NCI-H345 treated with DMSO at 0.1 percent for 48 hours (cell line): ENCODE data around the gene TRIM67.
"Not testable (repeated sequence)": the region's sequence is repeated elsewhere in the genome, so short reads cannot be mapped to it uniquely, and the experiment has no call there.

Source experiments
- DNase-seq: peaks from one replicate; lab custom pipeline; 2025; ENCODE audit not compliant: unreplicated experiment; lab: John Stamatoyannopoulos, UW

TRIM67 gene

DNA sequence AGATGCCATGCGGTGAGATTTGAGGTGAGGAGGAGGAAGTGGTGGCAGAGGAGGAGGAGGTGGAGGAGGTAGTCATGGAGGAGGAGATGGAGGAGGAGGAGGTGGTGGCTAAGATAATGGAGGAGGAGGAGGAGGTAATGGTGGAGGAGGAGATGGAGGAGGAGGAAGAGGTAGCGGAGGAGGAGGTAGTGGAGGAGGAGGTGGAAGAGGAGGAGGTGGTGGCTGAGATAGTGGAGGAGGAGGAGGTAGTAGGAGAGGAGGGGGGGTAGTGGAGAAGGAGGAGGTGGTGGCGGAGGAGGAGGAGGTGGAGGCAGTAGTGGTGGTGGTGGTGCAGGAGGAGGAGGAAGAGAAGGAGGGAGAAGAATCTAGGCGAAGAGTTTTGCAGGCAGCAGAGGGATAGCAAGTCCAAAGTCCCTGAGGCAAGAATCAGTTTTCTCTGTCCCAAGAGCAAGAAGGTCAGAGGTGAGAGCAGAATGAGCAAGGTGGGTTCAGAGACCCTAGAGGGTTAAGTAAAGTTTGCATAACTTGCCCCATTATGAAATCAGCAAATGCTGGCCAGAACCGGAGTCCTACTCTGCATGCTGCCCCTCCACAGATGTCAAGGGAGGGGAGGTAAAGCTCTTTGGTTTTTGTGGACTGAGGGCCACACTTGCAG, 40.2 kb downstream of the TRIM67 start:
- no peak for DNase-seq

DNA sequence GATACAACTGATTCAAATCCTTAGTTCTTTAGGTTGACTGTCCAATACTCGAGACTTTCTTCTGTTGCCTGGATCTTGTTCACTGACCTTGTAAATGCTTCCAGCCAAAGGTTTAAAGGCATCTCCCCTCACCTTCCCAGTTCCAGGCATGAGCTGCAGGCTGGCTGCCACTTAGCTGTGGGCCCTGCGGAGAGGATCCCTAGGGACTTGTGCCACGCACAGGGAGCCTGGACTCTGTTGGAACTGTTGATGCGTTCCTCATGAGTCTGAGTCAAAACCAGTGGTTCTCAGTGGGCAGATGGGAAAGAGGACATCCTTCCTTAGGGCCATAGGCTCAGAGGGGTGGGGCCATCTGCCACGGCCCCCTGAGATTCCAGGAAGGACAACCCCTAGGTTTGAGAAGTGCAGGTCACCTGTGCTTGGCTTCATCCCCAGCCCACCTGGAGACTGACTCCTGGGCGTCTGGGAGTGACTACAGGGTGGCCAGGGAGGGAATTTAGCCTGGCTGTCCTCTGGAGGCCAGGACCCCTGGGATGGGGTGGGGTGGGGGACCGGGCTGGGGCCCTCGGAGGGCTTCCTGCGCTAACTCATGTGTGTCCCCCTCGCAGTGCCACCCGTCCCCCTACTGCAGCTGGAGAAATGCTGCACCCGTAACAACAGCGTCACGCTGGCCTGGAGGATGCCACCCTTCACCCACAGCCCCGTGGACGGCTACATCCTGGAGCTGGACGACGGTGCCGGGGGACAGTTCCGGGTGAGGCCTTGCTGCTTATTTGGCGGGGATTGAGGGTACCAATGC, 41.6 kb downstream of the TRIM67 start:
- DNase-seq = no peak

DNA sequence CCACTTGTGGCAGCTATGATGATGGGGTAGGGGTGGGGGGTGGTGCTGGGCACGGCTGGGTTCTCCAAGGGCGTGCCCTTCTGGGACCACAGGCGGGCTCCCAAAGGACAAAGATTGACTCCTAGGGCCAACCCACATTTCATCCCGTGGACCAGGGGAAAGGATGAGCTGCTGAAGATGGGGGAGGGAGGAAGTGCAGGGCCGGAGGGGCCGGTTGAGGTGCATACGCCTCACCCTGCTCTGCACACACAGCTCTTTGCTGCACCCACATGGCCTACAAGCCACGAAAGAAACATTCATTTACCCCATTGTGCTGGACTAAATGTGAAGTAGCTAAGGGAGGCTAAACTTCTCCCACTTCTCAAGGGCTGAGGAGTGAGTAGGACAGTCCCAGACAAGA, 45.0 kb downstream of the TRIM67 start:
- no peak for DNase-seq

DNA sequence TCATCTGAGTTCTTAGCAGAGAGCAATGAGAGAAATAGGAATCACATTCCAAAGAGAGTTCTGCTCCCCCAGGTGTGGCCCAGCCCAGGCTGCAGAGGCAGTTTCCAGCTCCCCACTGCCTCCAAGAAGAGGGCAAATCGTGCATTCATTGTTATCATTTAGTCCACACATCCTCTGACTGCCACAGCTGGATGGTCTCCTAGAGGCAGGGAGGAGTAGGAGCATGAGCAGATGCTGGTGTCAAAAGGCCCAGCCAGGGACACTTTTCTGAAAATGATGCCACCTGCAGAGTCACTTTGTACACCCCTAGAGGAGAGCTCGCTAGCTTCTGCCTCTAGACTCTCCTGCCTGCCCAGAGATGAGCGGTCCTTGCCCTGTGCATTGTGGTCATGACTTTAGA, 45.6 kb downstream of the TRIM67 start:
- no peak for DNase-seq

DNA sequence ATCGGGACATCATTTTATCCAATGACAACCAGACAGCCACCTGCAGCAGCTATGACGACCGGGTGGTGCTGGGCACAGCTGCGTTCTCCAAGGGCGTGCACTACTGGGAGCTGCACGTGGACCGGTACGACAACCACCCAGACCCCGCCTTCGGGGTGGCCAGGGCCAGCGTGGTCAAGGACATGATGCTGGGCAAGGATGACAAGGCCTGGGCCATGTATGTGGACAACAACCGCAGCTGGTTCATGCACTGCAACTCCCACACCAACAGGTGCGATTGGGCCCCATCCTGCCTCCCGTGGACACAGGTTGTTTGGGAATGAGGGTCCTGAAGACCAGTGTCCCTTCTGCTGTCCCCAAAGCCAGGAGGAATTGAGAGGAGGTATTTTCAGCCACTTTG, 47.1 kb downstream of the TRIM67 start:
- DNase-seq = no peak

DNA sequence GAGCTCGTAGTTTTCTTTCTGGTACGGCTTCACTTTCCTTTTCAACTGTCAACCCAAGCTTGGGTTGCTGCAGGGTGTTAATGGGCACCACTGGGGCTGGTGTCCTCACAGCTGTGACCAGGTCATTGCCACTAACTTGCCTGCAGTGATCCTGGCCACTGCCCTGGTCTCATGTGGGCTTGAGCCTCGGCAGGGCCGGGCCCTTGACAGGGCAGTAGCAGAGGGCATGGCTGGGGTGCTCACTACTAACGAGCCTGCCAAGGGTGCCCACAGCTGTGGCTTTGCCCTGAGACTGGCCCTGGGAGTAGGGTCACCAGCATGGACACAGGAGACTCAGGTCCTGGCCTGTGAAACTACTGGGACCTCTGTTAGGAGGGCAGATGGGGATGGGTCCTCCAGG, 47.7 kb downstream of the TRIM67 start:
- no peak for DNase-seq

DNA sequence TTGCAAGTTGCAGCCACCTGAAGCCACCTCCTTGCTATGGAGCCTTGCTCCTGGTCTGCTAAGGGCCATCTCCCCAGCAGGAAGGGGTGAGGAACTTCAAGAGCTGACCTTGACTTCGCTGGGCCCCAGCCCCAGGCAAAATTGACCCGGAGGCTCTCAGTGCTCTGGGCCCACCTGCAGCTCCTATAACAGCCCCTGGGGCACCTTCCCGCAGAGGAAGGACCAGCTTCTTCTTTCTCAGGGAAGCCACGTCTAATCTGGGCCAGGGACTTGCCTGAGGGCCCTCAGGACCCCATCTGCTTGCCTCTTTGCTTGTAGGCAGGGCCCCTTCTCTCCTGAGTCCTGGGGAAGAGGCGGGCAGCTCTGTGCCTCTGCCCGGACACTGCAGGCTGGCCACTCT, 48.3 kb downstream of the TRIM67 start:
- DNase-seq = no peak

DNA sequence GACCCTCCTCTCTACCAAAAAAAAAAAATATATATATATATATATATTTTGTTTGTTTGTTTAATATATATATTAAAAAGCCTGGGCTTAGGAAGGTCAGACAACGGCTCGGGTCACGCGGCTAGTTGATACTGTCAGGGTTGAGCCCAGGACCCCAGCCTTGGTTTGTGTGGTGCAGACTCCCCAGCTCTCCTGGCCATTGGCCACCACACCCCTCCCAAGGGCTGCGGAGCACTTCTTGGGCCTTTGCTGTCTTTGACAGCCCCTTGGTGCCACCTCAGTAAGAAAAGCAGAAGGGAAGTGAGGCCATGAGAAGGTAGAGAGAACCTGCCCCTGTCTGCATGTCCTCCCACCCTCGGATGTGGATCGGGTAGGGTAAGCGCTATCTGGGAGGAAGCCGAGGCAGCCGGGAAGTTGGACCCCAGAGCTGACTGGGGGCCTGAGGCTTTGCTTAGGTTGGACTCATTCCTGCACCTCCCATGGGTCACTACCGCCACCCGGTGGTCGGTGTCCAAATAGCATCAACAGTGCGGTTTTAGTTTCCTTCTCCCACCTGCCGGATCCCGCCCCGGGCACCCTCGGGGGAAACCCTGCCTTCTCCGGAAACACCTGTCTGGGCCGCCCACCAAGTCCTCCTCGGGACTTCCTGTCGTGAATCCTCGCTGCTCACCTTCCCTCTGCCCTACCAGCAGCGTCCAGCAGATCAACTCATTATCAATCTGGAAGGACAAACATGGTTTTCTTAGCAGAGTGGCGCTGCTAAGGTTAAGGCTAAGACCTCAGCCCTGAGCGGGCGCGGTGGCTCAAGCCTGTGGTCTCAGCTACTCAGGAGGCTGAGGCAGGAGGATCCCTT, 49.4 kb downstream of the TRIM67 start:
- DNase-seq = peak; percentile 83

DNA sequence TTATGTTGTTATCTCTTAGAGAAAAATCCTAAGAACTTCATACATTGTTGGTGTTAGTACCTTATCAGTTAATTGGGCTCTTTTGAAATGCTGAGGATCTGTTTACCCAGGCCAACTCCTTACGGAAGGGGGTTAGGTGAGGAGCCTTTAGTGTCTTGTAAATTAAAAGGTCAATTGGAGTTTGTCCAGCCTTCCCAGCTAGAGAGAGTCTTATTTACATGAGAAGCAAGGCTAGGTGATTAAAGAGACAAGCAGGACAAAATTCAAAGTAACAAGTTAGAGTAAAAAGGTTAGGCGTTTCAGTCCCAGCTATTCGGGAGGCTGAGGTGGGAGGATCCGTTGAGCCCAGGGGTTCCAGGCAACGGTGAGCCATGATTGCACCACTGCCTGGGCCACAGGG, 50.4 kb downstream of the TRIM67 start:
- not testable (repeated sequence) for DNase-seq

DNA sequence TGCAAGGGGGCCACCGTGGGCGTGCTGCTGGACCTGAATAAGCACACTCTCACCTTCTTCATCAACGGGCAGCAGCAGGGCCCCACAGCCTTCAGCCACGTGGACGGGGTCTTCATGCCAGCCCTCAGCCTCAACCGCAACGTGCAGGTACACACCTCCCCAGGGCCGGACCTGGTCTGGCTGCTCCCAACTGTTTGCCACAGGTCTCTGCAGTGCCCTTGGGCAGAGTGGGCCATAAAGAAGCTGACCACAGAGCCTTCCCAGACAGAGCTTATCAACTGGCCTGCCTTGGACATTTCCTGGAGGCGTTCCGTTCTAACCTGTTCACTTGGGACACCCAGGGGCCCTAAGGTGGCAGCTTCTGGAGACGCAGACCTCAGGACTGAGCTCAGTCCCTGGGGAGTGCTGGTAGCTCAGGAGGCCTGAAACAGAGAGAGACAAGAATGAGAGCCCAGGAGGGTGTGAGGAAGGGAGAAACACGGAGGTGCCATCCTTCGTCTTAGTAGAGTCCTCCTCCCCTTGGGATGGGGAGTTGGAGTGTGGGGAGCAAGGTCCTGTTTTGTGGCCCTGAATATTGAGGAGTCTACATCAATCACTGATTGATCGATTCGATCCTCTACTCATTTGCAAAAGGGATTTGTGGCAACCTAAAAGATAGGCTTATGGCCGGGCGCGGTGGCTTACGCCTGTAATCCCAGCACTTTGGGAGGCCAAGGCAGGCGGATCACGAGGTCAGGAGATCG, 52.1 kb downstream of the TRIM67 start:
- DNase-seq = no peak

DNA sequence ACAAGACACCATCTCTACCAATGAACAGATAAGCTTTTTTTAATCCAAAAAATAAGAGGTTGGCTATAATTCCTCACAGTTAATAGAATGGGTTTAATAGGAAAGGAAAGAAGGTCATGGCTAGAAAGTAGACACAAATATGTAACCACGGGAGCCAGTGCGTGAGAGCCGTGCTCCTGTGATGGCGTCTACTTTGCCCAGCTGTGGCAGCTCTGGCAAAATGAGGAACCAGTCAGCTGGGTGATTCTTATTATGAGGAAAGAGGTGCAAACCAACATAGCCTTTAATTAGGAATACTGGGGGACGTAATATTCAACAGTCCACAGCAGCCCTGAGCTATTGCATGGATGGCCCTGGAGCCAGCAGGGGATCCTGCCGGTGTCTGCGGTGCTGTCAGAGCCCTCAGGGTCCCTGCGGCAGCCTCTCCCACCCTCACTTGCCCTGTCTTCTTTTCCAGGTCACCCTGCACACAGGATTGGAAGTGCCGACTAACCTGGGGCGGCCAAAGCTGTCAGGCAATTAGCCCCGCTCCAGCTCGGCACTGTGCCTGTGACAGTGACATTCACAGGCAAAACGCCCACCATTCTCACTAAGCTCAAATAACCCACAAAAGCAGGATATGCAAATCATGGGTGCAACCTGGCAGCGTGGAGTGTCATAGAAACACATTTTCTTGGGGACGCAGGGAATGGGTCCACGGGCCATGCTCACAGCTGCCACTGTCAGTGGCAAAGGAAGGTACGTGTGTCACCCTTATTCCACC, 53.2 kb downstream of the TRIM67 start:
- no peak for DNase-seq

DNA sequence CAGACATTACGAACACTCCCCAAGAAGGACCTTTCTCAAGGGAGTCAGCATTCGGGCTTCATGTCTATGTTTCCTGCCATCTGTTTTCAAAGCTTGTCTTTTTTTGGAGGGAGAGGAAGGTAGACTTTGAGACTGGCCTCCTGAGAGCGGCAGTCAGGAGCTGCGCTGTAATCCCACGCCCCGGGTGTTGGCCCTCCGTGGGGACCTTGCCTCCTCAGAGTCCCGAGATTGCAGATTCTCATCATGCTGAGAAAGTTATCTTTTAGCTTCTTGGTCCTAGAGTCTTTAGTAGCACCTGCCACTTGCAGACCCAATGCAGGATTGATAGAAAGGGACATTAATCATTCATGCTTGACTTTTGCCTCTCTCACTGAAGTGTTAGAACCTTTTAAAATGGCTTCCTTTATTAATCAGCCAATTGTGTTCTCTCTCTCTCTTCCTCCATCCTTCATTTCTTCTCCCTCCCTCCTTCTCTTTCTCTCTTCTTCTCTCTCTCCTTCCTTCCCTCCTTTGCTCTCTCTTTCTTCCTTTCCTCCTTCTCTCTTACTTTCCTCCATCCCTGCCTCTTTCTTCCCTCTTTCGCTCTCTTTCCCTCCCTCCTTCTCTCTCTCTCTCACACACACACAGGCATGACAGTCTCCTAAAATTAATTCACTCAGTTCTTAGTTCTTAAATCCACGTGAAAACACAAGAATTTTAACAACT, 54.0 kb downstream of the TRIM67 start:
- no peak for DNase-seq

DNA sequence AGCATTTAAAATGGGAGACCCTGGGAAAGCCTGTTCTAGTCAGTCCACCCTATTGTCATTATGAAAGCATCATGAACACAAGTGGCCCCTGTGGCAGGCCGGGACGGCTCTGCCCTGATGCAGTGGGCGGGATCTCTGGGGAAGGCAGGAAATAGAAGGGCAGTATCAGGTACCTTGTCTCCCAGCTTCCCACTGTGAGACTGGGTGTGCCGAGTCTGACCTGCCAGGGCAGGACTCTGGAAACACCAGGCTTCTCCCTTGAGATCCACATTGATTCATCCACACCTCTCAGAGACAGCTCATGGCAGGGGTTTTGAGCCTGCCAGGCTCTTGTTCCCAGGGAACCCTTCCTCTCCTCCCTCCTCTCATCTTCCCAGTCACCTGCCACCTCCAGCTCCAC, 54.6 kb downstream of the TRIM67 start:
- DNase-seq = peak; percentile 28

DNA sequence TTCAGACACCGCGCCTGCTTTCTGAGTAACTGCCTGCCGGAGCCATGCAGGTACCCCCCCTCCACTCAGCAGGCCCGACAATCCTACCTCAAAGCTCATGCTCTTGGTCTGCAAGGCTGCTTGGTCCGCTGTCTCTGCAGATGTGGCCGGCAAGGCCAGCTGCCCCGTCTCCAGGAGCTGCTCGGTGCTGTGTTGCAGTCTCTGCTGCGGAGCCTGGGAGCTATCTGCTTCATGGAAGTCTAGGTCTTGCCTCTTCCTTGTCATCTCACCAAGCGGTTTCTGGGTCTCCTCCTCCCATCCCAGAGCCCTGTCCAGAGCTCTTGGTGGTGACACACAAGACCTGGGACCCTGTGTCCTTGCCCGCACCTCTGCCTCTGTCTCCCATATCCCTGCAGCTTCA, 55.2 kb downstream of the TRIM67 start:
- no peak for DNase-seq

DNA sequence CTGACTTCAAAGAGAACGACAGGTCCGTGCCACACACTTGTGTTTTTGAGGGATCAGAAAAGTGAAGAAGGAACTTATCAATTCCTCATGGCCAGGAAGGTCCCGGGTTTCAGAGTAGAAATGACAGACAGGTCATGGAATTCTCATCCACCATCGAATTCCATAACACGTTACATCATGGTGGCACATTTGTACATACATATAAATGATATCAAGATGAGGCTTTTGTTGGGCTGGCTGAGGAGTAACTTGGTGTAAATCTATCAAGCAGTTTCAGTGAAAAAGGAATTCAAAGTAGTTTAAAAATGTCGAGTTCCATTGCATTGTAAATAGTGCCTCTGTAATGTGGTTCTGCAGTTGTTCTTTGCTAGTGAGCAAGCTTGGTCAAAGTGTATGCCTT, 56.2 kb downstream of the TRIM67 start:
- DNase-seq = no peak

DNA sequence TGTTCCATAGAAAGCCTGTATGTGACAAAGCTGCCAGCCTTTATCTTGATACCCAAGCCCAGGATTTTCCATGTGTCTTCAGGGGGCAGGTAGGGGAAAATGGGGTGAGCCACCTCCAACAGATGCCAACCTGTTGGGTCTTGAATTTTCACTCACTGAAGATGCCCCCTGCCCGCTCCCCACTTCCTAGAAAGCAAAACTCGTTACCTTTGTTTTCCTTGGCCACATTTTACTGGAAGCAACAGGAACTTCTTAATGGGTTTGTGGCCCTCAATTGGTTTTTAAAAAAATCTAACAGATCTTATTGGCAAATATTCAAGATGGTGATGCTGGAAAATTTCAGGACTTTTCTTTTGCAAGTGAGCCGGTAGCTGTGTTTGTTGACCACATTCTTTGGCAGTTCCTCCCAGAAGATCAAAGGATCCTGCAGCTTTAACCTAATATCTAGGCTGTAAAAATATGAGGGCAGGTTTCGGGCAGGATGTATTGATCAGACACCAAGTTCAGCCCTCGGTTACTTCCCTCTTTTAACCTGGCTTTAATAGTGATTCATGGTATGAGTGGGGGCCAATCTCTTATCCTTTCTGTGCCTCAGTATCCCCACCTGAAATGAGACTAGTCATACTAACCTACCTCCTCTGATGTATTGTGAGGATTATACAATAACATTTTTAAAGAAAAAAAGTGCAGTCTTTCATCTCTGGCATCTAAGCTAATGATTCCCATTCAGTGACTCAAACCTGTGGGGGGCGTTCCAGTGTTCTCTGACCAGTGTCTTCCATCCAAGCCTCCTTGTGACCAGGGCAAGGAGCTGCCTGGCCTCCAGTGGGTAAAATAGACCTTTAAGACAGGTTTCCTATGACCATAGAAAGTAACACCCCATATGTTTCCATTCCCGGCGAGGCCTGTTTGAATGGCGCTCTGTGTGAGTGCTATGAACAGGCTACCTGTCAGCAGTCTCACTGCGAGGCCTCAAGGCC, 57.9 kb downstream of the TRIM67 start:
- no peak for DNase-seq

DNA sequence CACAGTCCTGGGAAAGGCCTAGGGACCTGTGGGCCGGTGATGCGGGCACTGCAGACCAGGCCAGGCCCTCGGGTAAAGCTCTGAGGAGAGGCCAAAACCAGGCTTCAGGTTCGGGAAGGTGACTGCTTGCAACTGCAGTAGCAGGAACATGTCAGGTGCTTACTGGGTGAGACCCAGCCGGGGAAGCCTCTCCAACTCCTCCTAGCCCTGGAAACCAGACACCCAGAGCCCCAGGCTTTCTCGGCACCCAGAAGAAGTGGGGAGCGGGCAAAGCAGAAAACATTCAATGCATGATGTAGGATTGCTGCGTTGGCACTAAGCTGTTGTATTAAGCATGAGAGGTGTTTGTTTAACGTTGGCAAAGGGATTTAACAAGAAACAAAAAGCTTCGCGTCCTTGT, 58.9 kb downstream of the TRIM67 start:
- DNase-seq = no peak

DNA sequence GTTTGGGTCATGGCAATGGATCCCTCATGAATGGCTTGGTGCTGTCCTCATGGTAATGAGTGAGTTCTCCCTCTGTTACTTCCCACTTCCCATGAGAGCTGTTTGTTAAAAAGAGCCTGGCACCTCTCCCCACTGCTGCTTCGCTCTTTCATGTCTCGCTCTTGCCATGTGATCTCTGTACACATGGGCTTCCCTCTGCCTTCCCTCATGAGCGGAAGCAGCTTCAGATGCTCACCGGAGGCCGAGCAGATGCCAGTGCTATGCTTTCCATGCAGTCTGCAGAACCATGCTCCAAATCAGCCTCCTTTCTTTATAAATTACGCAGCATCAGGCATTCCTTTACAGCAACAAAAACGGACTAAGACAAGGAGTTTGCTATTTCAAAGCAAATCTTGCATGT, 64.3 kb downstream of the TRIM67 start:
- DNase-seq = no peak

DNA sequence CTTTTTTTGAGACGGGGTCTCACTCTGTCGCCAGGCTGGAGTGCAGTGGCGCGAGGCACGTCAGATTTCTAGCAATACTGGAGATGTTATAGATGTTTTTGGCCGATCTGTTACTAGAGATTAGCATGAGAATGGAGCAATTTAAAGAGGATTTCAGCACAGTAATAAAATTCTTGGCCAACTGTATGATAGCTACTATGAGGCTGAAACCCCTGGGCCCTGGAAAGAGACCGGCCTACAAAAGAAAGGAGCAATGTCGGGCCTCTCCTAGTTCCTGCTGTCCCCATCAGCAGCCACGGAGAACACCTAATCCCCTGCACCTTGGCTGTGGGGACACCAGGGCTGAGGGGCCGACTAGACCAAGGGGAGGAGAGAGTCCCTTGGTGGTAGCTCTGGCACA, 69.7 kb downstream of the TRIM67 start:
- no peak for DNase-seq
